ENCODE measurements around the gene STX8. TPM values are rescaled to one million over a fixed set of nuclear protein-coding genes. Genes with fewer than 3 reads are reported as not detected.

The STX8 gene
- polyA plus RNA-seq, 1 of the 3 experiments (the other 2 are of a cell fraction): 51.3 TPM

- TF ChIP-seq ZBTB33 (IDR thresholded peaks at IDR 0.05; ENCODE audit: borderline replicate concordance, low read depth) (no peak), NFIC (IDR thresholded peaks at IDR 0.05; ENCODE audit: borderline replicate concordance) (no peak), TCF12 (IDR thresholded peaks at IDR 0.05) (no peak)
Observed at GRCh38 chr17:9233761-9234160, 341.9 kb downstream of the STX8 start (continued).

- Histone ChIP-seq H3K9me2 (no peaks in the 10 kb centered on the region), H3K9ac (no peak overlapping the region), H3K4me3 (ENCODE audit: low read depth in 2 of 2, low read length in 1 of 2) (no peak overlapping the region), H3K27me3 (ENCODE audit: insufficient read depth) (no peaks in the 10 kb centered on the region), H3K79me2 (ENCODE audit: insufficient read depth) (no peaks in the 10 kb centered on the region), H3K27ac (ENCODE audit: low read depth in 2 of 2, low read length in 1 of 2) (no peak overlapping the region), H4K20me1 (ENCODE audit: insufficient read depth) (no peaks in the 10 kb centered on the region), H3K36me3 (replicated peaks in 1 of 2; ENCODE audit: control insufficient read depth in 1 of 2, insufficient read depth in 2 of 2, low read length in 1 of 2) (no peaks in the 10 kb centered on the region), H3K9me3 (no peaks in the 10 kb centered on the region), H3K4me1 (ENCODE audit: control insufficient read depth in 1 of 2, insufficient read depth in 2 of 2, low read depth in 1 of 2, low read length in 1 of 2) (peaks cover 0 to 13% of the 10 kb centered on the region in 2 experiments; a peak in 1 of 4 replicates), H3K4me2 (no peak overlapping the region), H3F3A (replicated peaks; ENCODE audit: insufficient read depth) (no peaks in the 10 kb centered on the region), H2AFZ (ENCODE audit: low read depth) (no peak overlapping the region)
- CTCF ChIA-PET: no interaction called here
- POLR2A ChIA-PET: no interaction called here
- TF ChIP-seq MEF2A (IDR thresholded peaks at IDR 0.05; ENCODE audit: borderline replicate concordance, low read depth) (no peak), CTCF (IDR thresholded peaks at IDR 0.05) (no peak), EZH2phosphoT487 (IDR thresholded peaks at IDR 0.05; ENCODE audit: borderline replicate concordance, low read depth) (no peak), SIN3A (IDR thresholded peaks at IDR 0.05; ENCODE audit: borderline replicate concordance, low read depth, low read length) (no peak), REST (IDR thresholded peaks at IDR 0.05; ENCODE audit: low read depth, low read length) (no peak), EP300 (IDR thresholded peaks at IDR 0.05; ENCODE audit: borderline replicate concordance in 1 of 2, low read depth in 1 of 2, low read length in 1 of 2) (no peak), CHD2 (IDR thresholded peaks at IDR 0.05; ENCODE audit: low read length, partially characterized antibody) (no peak), FOXJ3 (CRISPR knock-in tag; IDR thresholded peaks at IDR 0.05) (no peak), MXI1 (IDR thresholded peaks at IDR 0.05; ENCODE audit: low read depth, low read length) (no peak), USF1 (IDR thresholded peaks at IDR 0.05; ENCODE audit: borderline replicate concordance, low read depth) (no peak), RXRA (IDR thresholded peaks at IDR 0.05; ENCODE audit: borderline replicate concordance, low read depth) (no peak), GATA2 (CRISPR knock-in tag; IDR thresholded peaks at IDR 0.05) (no peak), RFX5 (IDR thresholded peaks at IDR 0.05; ENCODE audit: low read length) (no peak)
- DNase-seq: no peak
- WGBS (ENCODE audit: low lambda C conversion rate): 86% methylated on average over 8 of the region's 9 CpGs
Observed at GRCh38 chr17:9233271-9233599, 342.4 kb downstream of the STX8 start.

All from SK-N-SH (cell line).